A549 treated with Mapracorat at 1 μM for 4 hours (cell line): ENCODE data around the gene EML6. TPM values are rescaled to one million over a fixed set of nuclear protein-coding genes. Genes with fewer than 3 reads are reported as not detected.

Experiments
- total RNA-seq: library from RNA; stranded (reverse); fragments of 200-300 nt; extraction: Qiagen RNA extraction; gene quantifications from 5 replicates; pipeline ENCODE4 v1.2.3, GENCODE V29; 2022

The EML6 gene
- 1.1 to 3.1 TPM (median 1.5 TPM) in 5 replicates for total RNA-seq

GRCh38 chr2:54723131-54723995, at the start of gene EML6:
TSS of gene EML6 (plus strand) at chr2:54723662. CDS start at chr2:54725062, 1,400 bp downstream.

